Esophagus squamous epithelium (tissue), 4 donors: ENCODE measurements around the gene STARD6.

Source experiments
- POLR2A ChIP-seq, 4 donors: fragments of 450-650 bp; IDR thresholded peaks; one replicate each; pipeline ENCODE4 v1.6.1; 2017; ENCODE audit warnings: antibody characterized with exemption in 4 of 4, mild to moderate bottlenecking in 4 of 4, moderate library complexity in 3 of 4
- TF ChIP-seq, protein P1 (sequence below), 6 experiments: fragments of 450-650 bp in 4 of 6; fragments of 200-600 bp in 2 of 6; sonication (generic) in 2 of 6; IDR thresholded peaks; one replicate each; pipeline ENCODE4 v1.5.1; 2016 to 2019; ENCODE audit warnings: antibody characterized with exemption in 6 of 6, mild to moderate bottlenecking in 4 of 6, moderate library complexity in 4 of 6

DNA sequence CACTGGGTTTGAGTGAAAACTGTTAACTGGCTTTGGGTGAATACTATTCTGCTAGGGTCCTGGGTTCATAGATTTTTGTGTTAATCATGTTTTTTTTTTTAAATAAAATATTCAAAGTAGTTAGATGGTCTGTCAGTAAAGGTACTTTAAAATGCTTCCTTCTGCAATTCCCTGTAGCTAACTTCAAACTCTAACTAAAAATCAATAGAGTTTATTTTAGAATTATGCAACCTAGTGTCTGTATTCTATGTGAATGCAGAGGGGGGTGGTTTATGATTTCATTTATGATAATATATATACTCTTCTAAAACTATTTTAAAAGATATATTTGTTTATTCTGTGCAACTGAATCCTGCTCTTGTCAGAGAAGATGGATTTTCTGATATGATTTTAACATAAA lies 27.9 kb downstream of the STARD6 start:
- TF ChIP-seq, protein P1, sequence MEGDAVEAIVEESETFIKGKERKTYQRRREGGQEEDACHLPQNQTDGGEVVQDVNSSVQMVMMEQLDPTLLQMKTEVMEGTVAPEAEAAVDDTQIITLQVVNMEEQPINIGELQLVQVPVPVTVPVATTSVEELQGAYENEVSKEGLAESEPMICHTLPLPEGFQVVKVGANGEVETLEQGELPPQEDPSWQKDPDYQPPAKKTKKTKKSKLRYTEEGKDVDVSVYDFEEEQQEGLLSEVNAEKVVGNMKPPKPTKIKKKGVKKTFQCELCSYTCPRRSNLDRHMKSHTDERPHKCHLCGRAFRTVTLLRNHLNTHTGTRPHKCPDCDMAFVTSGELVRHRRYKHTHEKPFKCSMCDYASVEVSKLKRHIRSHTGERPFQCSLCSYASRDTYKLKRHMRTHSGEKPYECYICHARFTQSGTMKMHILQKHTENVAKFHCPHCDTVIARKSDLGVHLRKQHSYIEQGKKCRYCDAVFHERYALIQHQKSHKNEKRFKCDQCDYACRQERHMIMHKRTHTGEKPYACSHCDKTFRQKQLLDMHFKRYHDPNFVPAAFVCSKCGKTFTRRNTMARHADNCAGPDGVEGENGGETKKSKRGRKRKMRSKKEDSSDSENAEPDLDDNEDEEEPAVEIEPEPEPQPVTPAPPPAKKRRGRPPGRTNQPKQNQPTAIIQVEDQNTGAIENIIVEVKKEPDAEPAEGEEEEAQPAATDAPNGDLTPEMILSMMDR (IDR thresholded peaks at IDR 0.05), result no peak
- no peak for TF ChIP-seq POLR2A (IDR thresholded peaks at IDR 0.05)
